HL-60 (cell line): ENCODE results near the gene COP1.

Experiments used
- DNase-seq, 2 experiments: peaks; one replicate each; pipeline ENCODE4 v3.0.0-alpha.2; 2010 to 2020; ENCODE audit warnings: low read depth in 1 of 2, low spot score in 1 of 2
- H3K27ac ChIP-seq: fragments of 250-450 bp; sonication (Bioruptor Pico); replicated peaks from 2 replicates; pipeline ENCODE4 v1.5.1; 2020; ENCODE audit warnings: mild to moderate bottlenecking, moderate library complexity
- H3K27me3 ChIP-seq: fragments of 250-450 bp; sonication (Bioruptor Pico); 2 replicates; pipeline ENCODE4 v1.5.1; 2021; ENCODE audit warnings: mild to moderate bottlenecking, moderate library complexity; ENCODE audit not compliant: insufficient read depth, poor library complexity, severe bottlenecking
- H3K4me3 ChIP-seq: replicated peaks from 2 replicates; pipeline ENCODE4 v1.5.1; 2011; ENCODE audit warnings: mild to moderate bottlenecking, control low read depth, low read length; ENCODE audit not compliant: insufficient read depth
- GABPA ChIP-seq: IDR thresholded peaks from 2 replicates; pipeline ENCODE4 v1.6.1; 2012; ENCODE audit warnings: low read depth
- POLR2AphosphoS5 ChIP-seq: IDR thresholded peaks from 2 replicates; pipeline ENCODE4 v1.6.1; 2012; ENCODE audit warnings: low read depth
- SPI1 ChIP-seq: IDR thresholded peaks from 2 replicates; pipeline ENCODE4 v1.6.1; 2012; ENCODE audit warnings: low read depth, mild to moderate bottlenecking, borderline replicate concordance
- TF ChIP-seq, protein P1 (sequence below): IDR thresholded peaks from one replicate; pipeline ENCODE4 v1.5.1; 2011; ENCODE audit warnings: low read length, control low read depth, inconsistent platforms; ENCODE audit not compliant: insufficient read depth
- TF ChIP-seq, protein P2 (sequence below): IDR thresholded peaks from 2 replicates; pipeline ENCODE4 v1.6.1; 2012; ENCODE audit warnings: low read depth; ENCODE audit not compliant: insufficient replicate concordance

COP1 gene

DNA sequence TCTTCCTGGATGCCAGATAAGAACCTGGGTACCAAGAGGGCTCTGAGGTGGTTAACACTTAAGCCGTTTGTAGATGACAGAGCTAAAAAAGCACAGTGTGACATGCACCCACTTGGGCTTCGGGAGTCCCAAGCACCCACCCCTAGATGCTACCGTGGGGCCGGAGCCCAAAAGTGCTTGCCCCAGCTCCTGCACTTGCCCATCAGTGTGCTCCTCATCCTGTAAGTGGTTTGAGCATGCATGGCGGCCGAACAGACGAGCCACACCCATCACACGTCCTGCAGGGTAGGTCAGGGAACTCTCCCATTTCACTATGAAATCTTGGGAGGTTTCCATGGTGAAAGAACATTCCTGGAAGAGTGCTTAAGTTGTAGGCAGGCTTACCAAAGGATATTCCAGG lies 304.8 kb downstream of the COP1 start:
- no peak for DNase-seq
- no peak for TF ChIP-seq POLR2AphosphoS5
- TF ChIP-seq, protein P1, sequence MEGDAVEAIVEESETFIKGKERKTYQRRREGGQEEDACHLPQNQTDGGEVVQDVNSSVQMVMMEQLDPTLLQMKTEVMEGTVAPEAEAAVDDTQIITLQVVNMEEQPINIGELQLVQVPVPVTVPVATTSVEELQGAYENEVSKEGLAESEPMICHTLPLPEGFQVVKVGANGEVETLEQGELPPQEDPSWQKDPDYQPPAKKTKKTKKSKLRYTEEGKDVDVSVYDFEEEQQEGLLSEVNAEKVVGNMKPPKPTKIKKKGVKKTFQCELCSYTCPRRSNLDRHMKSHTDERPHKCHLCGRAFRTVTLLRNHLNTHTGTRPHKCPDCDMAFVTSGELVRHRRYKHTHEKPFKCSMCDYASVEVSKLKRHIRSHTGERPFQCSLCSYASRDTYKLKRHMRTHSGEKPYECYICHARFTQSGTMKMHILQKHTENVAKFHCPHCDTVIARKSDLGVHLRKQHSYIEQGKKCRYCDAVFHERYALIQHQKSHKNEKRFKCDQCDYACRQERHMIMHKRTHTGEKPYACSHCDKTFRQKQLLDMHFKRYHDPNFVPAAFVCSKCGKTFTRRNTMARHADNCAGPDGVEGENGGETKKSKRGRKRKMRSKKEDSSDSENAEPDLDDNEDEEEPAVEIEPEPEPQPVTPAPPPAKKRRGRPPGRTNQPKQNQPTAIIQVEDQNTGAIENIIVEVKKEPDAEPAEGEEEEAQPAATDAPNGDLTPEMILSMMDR = no peak
- TF ChIP-seq SPI1 = no peak
- TF ChIP-seq, protein P2, sequence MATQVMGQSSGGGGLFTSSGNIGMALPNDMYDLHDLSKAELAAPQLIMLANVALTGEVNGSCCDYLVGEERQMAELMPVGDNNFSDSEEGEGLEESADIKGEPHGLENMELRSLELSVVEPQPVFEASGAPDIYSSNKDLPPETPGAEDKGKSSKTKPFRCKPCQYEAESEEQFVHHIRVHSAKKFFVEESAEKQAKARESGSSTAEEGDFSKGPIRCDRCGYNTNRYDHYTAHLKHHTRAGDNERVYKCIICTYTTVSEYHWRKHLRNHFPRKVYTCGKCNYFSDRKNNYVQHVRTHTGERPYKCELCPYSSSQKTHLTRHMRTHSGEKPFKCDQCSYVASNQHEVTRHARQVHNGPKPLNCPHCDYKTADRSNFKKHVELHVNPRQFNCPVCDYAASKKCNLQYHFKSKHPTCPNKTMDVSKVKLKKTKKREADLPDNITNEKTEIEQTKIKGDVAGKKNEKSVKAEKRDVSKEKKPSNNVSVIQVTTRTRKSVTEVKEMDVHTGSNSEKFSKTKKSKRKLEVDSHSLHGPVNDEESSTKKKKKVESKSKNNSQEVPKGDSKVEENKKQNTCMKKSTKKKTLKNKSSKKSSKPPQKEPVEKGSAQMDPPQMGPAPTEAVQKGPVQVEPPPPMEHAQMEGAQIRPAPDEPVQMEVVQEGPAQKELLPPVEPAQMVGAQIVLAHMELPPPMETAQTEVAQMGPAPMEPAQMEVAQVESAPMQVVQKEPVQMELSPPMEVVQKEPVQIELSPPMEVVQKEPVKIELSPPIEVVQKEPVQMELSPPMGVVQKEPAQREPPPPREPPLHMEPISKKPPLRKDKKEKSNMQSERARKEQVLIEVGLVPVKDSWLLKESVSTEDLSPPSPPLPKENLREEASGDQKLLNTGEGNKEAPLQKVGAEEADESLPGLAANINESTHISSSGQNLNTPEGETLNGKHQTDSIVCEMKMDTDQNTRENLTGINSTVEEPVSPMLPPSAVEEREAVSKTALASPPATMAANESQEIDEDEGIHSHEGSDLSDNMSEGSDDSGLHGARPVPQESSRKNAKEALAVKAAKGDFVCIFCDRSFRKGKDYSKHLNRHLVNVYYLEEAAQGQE = no peak
- TF ChIP-seq GABPA = no peak
- H3K27ac ChIP-seq = no peak overlapping the region
- no peak overlapping the region for H3K4me3 ChIP-seq
- no peaks in the 10 kb centered on the region for H3K27me3 ChIP-seq

DNA sequence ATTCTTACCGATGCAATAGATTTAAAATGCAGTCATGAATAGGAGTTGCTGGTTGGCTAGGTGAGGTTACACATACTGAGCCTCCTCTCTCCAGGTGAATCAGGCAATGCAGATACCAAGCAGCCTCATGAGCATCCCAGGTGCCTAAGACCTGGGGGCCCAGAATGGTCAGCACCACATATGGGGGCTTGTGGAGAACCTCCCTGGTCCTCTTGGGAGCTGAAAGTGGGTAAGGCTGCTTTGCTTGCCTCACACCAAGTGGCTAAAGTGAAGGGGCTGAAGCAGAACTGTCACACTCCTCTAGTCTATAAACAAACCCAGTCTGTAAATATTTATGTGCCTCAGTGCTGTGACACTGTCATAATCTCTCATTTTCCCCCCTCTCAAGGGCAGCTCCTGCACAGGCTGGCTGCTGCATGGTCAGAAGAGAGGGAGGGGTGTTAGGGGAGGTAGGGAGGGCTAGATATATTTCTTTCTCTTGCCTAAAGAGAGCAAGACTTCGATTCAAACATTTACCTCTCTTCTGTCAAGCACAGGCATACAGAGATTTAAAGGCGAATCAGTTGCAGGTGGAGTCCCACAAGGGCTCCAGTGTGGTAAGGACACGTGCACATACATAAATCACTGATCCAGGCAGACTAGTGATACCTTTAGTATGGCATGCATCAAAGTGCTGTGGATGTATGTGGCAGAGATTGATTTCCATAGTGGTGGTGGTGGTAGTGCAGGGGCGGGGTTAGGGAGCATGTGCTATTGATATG lies 305.8 kb downstream of the COP1 start:
- no peak for TF ChIP-seq POLR2AphosphoS5
- TF ChIP-seq, protein P1 = no peak
- TF ChIP-seq SPI1 = no peak
- TF ChIP-seq, protein P2 = no peak
- no peak for TF ChIP-seq GABPA
- Histone ChIP-seq H3K4me3 (no peak overlapping the region), H3K27ac (no peak overlapping the region), H3K27me3 (no peaks in the 10 kb centered on the region)
- DNase-seq = no peak

DNA sequence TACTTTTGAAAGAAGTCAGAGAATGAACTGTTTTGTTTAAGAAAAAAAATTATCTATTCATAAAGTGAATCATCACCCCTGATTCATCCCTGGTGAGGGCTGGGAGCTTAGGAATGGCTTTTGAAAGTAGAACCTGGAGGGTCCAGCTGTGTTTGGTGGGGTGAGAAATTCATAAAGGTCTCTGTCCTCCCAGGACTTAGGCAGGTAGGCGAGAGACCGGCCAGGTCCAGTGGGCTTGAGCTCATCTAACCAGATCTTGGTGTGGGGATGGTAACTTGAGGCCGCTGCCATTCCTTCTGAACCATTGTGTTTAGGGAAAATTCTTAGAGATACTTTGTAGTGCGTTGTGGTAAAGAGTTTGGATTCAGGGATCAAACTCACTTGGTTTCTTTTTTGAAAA lies 306.9 kb downstream of the COP1 start:
- Histone ChIP-seq H3K27ac (no peak overlapping the region), H3K27me3 (no peaks in the 10 kb centered on the region), H3K4me3 (no peak overlapping the region)
- DNase-seq = no peak
- no peak for TF ChIP-seq SPI1
- TF ChIP-seq, protein P1 = no peak
- no peak for TF ChIP-seq GABPA
- no peak for TF ChIP-seq POLR2AphosphoS5
- TF ChIP-seq, protein P2 = no peak
